Mesangial cell (primary cell): ENCODE measurements around the gene OR1L1. TPM values are rescaled to one million over a fixed set of nuclear protein-coding genes. Genes with fewer than 3 reads are reported as not detected.

ENCODE experiments used
- total RNA-seq: library from RNA; depleted of rRNA; stranded (reverse); fragments of >200 nt; gene quantifications from 2 replicates; pipeline ENCODE4 v1.2.3, GENCODE V29; 2015

OR1L1 gene
- total RNA-seq: not detected in 2 replicates

GRCh38 chr9:122661416-122661815 lies at the start of gene OR1L1:
Gene OR1L1, plus strand, starts transcription at chr9:122661716. Its CDS starts 0 bp downstream, at chr9:122661716.

GRCh38 chr9:122614362-122614761 lies 47.2 kb upstream of the OR1L1 start, which contains the start of gene OR1Q1:
Gene OR1Q1, plus strand, starts transcription at chr9:122614738. Its CDS starts 0 bp downstream, at chr9:122614738.

GRCh38 chr9:122657527-122657926 lies 4.0 kb upstream of the OR1L1 start, which contains the start of gene OR1B1:
Gene OR1B1, minus strand, starts transcription at chr9:122657627.

Other genes with a start within 250 kb of the OR1L1 start
- gene OR1J1, start 183.8 kb upstream of the OR1L1 start, total RNA-seq: not detected in 2 replicates
- gene OR1J2, start 150.9 kb upstream of the OR1L1 start, total RNA-seq: not detected in 2 replicates
- gene OR1J4, start 142.6 kb upstream of the OR1L1 start, total RNA-seq: not detected in 2 replicates
- not detected in 2 replicates for gene OR1N1, start 134.4 kb upstream of the OR1L1 start, total RNA-seq
- gene OR1N2, start 108.6 kb upstream of the OR1L1 start, total RNA-seq: not detected in 2 replicates
- gene OR1L8, start 78.3 kb upstream of the OR1L1 start, total RNA-seq: not detected in 2 replicates
- not detected in 2 replicates for gene OR1Q1, start 47.0 kb upstream of the OR1L1 start, total RNA-seq
- gene OR1B1, start 4.1 kb upstream of the OR1L1 start, total RNA-seq: not detected in 2 replicates
- gene OR1L3, start 13.4 kb downstream of the OR1L1 start, total RNA-seq: not detected in 2 replicates
- not detected in 2 replicates for gene OR1L4, start 62.3 kb downstream of the OR1L1 start, total RNA-seq
- not detected in 2 replicates for gene OR1L6, start 80.6 kb downstream of the OR1L1 start, total RNA-seq
- not detected in 2 replicates for gene OR5C1, start 127.2 kb downstream of the OR1L1 start, total RNA-seq
- not detected in 2 replicates for gene OR1K1, start 138.4 kb downstream of the OR1L1 start, total RNA-seq
- 10.0 and 10.1 TPM in 2 replicates for gene PDCL, start 166.9 kb downstream of the OR1L1 start, total RNA-seq
- 29.3 and 43.4 TPM in 2 replicates for gene RC3H2, start 243.6 kb downstream of the OR1L1 start, total RNA-seq